T-helper 1 cell treated with Interleukin-12 subunit alpha and Interleukin-12 subunit beta and Interleukin-4 antibody, amounts not matched to agents 30 ng/mL and 1 ng/mL, for 36 hours (primary cell): ENCODE data around the gene UGT1A6. TPM values are rescaled to one million over a fixed set of nuclear protein-coding genes. Genes with fewer than 3 reads are reported as not detected.

ENCODE experiments used
- intact Hi-C: fragments of 100-400 bp; cut with micrococcal nuclease; formaldehyde crosslinking; loops from one replicate; pipeline ENCODE4 v1.15.1; 2024
- total RNA-seq: library from RNA; stranded (reverse); gene quantifications from 2 replicates; pipeline ENCODE4 v1.2.3, GENCODE V29; 2022

UGT1A6 gene
- total RNA-seq, 1 donor from 2014 or later = not detected

GRCh38 chr2:233764761-233765160 is 72.1 kb downstream of the UGT1A6 start:
- intact Hi-C loops = no loop called here

- intact Hi-C loops = no loop called here
These were observed 73.7 kb downstream of the UGT1A6 start for GRCh38 chr2:233766416-233766815.

GRCh38 chr2:233768076-233768475 is 75.4 kb downstream of the UGT1A6 start:
- intact Hi-C loops = no loop called here

GRCh38 chr2:233769260-233769659 is 76.6 kb downstream of the UGT1A6 start:
- intact Hi-C loops = no loop called here

GRCh38 chr2:233772153-233772552 is 79.5 kb downstream of the UGT1A6 start:
- intact Hi-C loops = no loop called here

GRCh38 chr2:233772583-233772982 is 79.9 kb downstream of the UGT1A6 start:
- intact Hi-C loops = no loop called here

GRCh38 chr2:233773854-233774253 is 81.2 kb downstream of the UGT1A6 start:
- intact Hi-C loops = no loop called here

GRCh38 chr2:233775414-233775813 is 82.7 kb downstream of the UGT1A6 start:
- intact Hi-C loops = no loop called here

- intact Hi-C loops = no loop called here
These were observed 85.3 kb downstream of the UGT1A6 start, which contains the start of gene MROH2A for GRCh38 chr2:233778030-233778429. MROH2A (plus strand) TSS chr2:233778330; CDS start chr2:233779359, 1,029 bp downstream.

GRCh38 chr2:233779722-233780121 is 87.0 kb downstream of the UGT1A6 start:
- intact Hi-C loops = no loop called here

- intact Hi-C loops = no loop called here
These were observed 88.1 kb downstream of the UGT1A6 start for GRCh38 chr2:233780771-233781170.

GRCh38 chr2:233789554-233789953 is 96.9 kb downstream of the UGT1A6 start:
- intact Hi-C loops = no loop called here

- intact Hi-C loops = loop anchor here (10.0 kb wide), 1 partner anchor 1583 kb away; no protein-coding TSS in a partner anchor
These were observed 98.6 kb downstream of the UGT1A6 start for GRCh38 chr2:233791151-233791882.

- intact Hi-C loops = loop anchor here (10.0 kb wide), 1 partner anchor 1583 kb away; no protein-coding TSS in a partner anchor
These were observed 99.2 kb downstream of the UGT1A6 start for GRCh38 chr2:233791883-233792329.

GRCh38 chr2:233792720-233793119 is 100.0 kb downstream of the UGT1A6 start:
- intact Hi-C loops = loop anchor here (10.0 kb wide), 1 partner anchor 1582 kb away; no protein-coding TSS in a partner anchor

- intact Hi-C loops = loop anchor here (10.0 kb wide), 1 partner anchor 1581 kb away; no protein-coding TSS in a partner anchor
These were observed 100.9 kb downstream of the UGT1A6 start for GRCh38 chr2:233793465-233794127.

- intact Hi-C loops = loop anchor here (10.0 kb wide), 1 partner anchor 1581 kb away; no protein-coding TSS in a partner anchor
These were observed 101.5 kb downstream of the UGT1A6 start for GRCh38 chr2:233794128-233794658.

GRCh38 chr2:233795735-233796171 is 103.1 kb downstream of the UGT1A6 start:
- intact Hi-C loops = loop anchor here (10.0 kb wide), 1 partner anchor 1579 kb away; no protein-coding TSS in a partner anchor

GRCh38 chr2:233796254-233796653 is 103.6 kb downstream of the UGT1A6 start:
- intact Hi-C loops = loop anchor here (10.0 kb wide), 1 partner anchor 1579 kb away; no protein-coding TSS in a partner anchor

- intact Hi-C loops = loop anchor here (10.0 kb wide), 1 partner anchor 1576 kb away; no protein-coding TSS in a partner anchor
These were observed 105.8 kb downstream of the UGT1A6 start for GRCh38 chr2:233798335-233799086.
